OCI-LY1 (cell line): ENCODE measurements around the gene PTGES3L.
"Not testable (repeated sequence)": the region's sequence is repeated elsewhere in the genome, so short reads cannot be mapped to it uniquely, and the experiment has no call there.

Experiments used
- H2AFZ ChIP-seq: fragments of 200-600 bp; sonication (generic), shearing (Covaris generic); 2 replicates; pipeline ENCODE4 v1.6.0; 2014; ENCODE audit warnings: antibody characterized with exemption, mild to moderate bottlenecking, low read length
- H3F3A ChIP-seq: fragments of 200-600 bp; sonication (generic), shearing (Covaris generic); 2 replicates; pipeline ENCODE4 v1.6.0; 2014; ENCODE audit warnings: mild to moderate bottlenecking, antibody characterized with exemption, low read length, moderate library complexity; ENCODE audit not compliant: insufficient read depth
- H3K27ac ChIP-seq: fragments of 200-600 bp; sonication (generic); 2 replicates; pipeline ENCODE4 v1.5.1; 2014; ENCODE audit warnings: low read length, mixed run types, mild to moderate bottlenecking, low read depth; ENCODE audit not compliant: poor library complexity, severe bottlenecking
- H3K27me3 ChIP-seq: fragments of 200-600 bp; sonication (generic); 2 replicates; pipeline ENCODE4 v1.6.0; 2014; ENCODE audit warnings: antibody characterized with exemption, mild to moderate bottlenecking, low read length, moderate library complexity; ENCODE audit not compliant: insufficient read depth
- H3K36me3 ChIP-seq: fragments of 200-600 bp; sonication (generic); 2 replicates; pipeline ENCODE4 v1.6.1; 2014; ENCODE audit warnings: mild to moderate bottlenecking, antibody characterized with exemption, low read length, moderate library complexity, mixed read lengths; ENCODE audit not compliant: insufficient read depth
- H3K4me1 ChIP-seq: fragments of 200-600 bp; sonication (generic); 2 replicates; pipeline ENCODE4 v1.5.1; 2014; ENCODE audit warnings: mild to moderate bottlenecking, low read length, moderate library complexity; ENCODE audit not compliant: insufficient read depth, severe bottlenecking
- H3K4me2 ChIP-seq: fragments of 200-600 bp; sonication (generic), shearing (Covaris generic); 2 replicates; pipeline ENCODE4 v1.6.1; 2014; ENCODE audit warnings: low read length
- H3K4me3 ChIP-seq: fragments of 200-600 bp; sonication (generic); 2 replicates; pipeline ENCODE4 v1.5.1; 2014; ENCODE audit warnings: low read length, low read depth, mild to moderate bottlenecking, mixed read lengths; ENCODE audit not compliant: poor library complexity, severe bottlenecking
- H3K79me2 ChIP-seq: fragments of 200-600 bp; shearing (Covaris generic); 2 replicates; pipeline ENCODE4 v1.6.1; 2016; ENCODE audit warnings: mixed run types, low read length, mixed read lengths; ENCODE audit not compliant: insufficient read depth
- H3K9ac ChIP-seq: fragments of 200-600 bp; sonication (generic), shearing (Covaris generic); 2 replicates; pipeline ENCODE4 v1.6.1; 2014; ENCODE audit warnings: mild to moderate bottlenecking, low read length, mixed read lengths
- H3K9me2 ChIP-seq: fragments of 200-600 bp; sonication (generic), shearing (Covaris generic); 2 replicates; pipeline ENCODE4 v1.6.1; 2014; ENCODE audit warnings: low read depth, mild to moderate bottlenecking, low read length, mixed read lengths
- H3K9me3 ChIP-seq: fragments of 200-600 bp; shearing (Covaris generic); 2 replicates; pipeline ENCODE4 v1.6.1; 2014; ENCODE audit warnings: low read length, mixed read lengths
- H4K20me1 ChIP-seq: fragments of 200-600 bp; sonication (generic), shearing (Covaris generic); 2 replicates; pipeline ENCODE4 v1.6.0; 2016; ENCODE audit warnings: mild to moderate bottlenecking, low read length; ENCODE audit not compliant: insufficient read depth
- CTCF ChIP-seq: fragments of 200-600 bp; sonication (generic), shearing (Covaris generic); IDR thresholded peaks from 2 replicates; pipeline ENCODE4 v1.5.1; 2017; ENCODE audit warnings: mild to moderate bottlenecking, antibody characterized with exemption, low read length, moderate library complexity, mixed read lengths
- EZH2 ChIP-seq: fragments of 200-600 bp; sonication (generic), shearing (Covaris generic); IDR thresholded peaks from 2 replicates; pipeline ENCODE4 v1.8.0; 2017; ENCODE audit warnings: borderline replicate concordance, mixed run types, mild to moderate bottlenecking, antibody characterized with exemption, low read length, moderate library complexity, mixed read lengths

The PTGES3L gene

GRCh38 chr17:42997984-42998938 lies 18.4 kb upstream of the PTGES3L start, which contains the start of gene RPL27:
RPL27 (plus strand) TSS chr17:42998419; CDS start chr17:42998751, 332 bp downstream.
- Histone ChIP-seq H3K27me3 (no peaks in the 10 kb centered on the region), H3F3A (peaks cover 6% of the 10 kb centered on the region; the same call in 1 of the 2 replicates), H3K9ac (peak within 1 kb of the TSS; percentile 97), H3K9me3 (no peaks in the 10 kb centered on the region), H3K4me1 (peaks cover 25% of the 10 kb centered on the region), H3K4me3 (peak within 1 kb of the TSS; percentile 94), H3K4me2 (peak within 1 kb of the TSS; percentile 77), H4K20me1 (no peaks in the 10 kb centered on the region), H3K9me2 (no peaks in the 10 kb centered on the region), H3K79me2 (peaks cover 20% of the 10 kb centered on the region), H3K27ac (peak within 1 kb of the TSS; percentile 76), H3K36me3 (peaks cover 59% of the 10 kb centered on the region), H2AFZ (peak within 1 kb of the TSS; percentile 82; the same call in 1 of the 2 replicates)
- TF ChIP-seq EZH2 (no peak), CTCF (peak; percentile 86)

GRCh38 chr17:42997390-42997983 lies 17.6 kb upstream of the PTGES3L start:
- peak overlapping the region; percentile 71 for H3K4me2 ChIP-seq
- peaks cover 1% of the 10 kb centered on the region; the same call in 1 of the 2 replicates for H3F3A ChIP-seq
- H3K27ac ChIP-seq = peak overlapping the region; percentile 60
- no peaks in the 10 kb centered on the region for H4K20me1 ChIP-seq
- H3K4me1 ChIP-seq = peaks cover 25% of the 10 kb centered on the region
- no peaks in the 10 kb centered on the region for H3K27me3 ChIP-seq
- H3K9me2 ChIP-seq = no peaks in the 10 kb centered on the region
- peak overlapping the region; percentile 61 for H3K9ac ChIP-seq
- peak overlapping the region; percentile 50 for H3K4me3 ChIP-seq
- no peaks in the 10 kb centered on the region for H3K9me3 ChIP-seq
- peaks cover 20% of the 10 kb centered on the region for H3K79me2 ChIP-seq
- peak overlapping the region; percentile 82; the same call in 1 of the 2 replicates for H2AFZ ChIP-seq
- peaks cover 59% of the 10 kb centered on the region for H3K36me3 ChIP-seq
- TF ChIP-seq CTCF = no peak
- TF ChIP-seq EZH2 = no peak

- H3K79me2 ChIP-seq, H2AFZ ChIP-seq, H4K20me1 ChIP-seq, H3K9ac ChIP-seq, H3K27me3 ChIP-seq, H3F3A ChIP-seq, H3K9me3 ChIP-seq, H3K9me2 ChIP-seq, H3K4me3 ChIP-seq, H3K27ac ChIP-seq, H3K4me2 ChIP-seq: not testable (repeated sequence)
- Histone ChIP-seq H3K36me3 (peaks cover 60% of the 10 kb centered on the region), H3K4me1 (peaks cover 12% of the 10 kb centered on the region)
Measured at GRCh38 chr17:42993913-42994312, 14.0 kb upstream of the PTGES3L start.
